Upper lobe of left lung (tissue), 4 donors: ENCODE measurements around the gene CAPN3.

Source experiments
- CTCF ChIP-seq, 6 experiments: fragments of 450-650 bp in 4 of 6; fragments of 200-600 bp in 2 of 6; sonication (generic) in 2 of 6; IDR thresholded peaks; one replicate each; pipeline ENCODE4 v1.5.1; 2016 to 2019; ENCODE audit warnings: antibody characterized with exemption in 6 of 6
- EP300 ChIP-seq, 4 donors: sonication (generic); formaldehyde crosslinking; IDR thresholded peaks; one replicate each; pipeline ENCODE4 v1.5.1; 2017; ENCODE audit warnings: antibody characterized with exemption in 4 of 4, control low read depth in 2 of 4
- POLR2A ChIP-seq, 4 donors: fragments of 450-650 bp; IDR thresholded peaks; one replicate each; pipeline ENCODE4 v1.5.1; 2016 to 2017; ENCODE audit warnings: antibody characterized with exemption in 4 of 4, mild to moderate bottlenecking in 2 of 4
- POLR2AphosphoS5 ChIP-seq, 2 donors: sonication (generic); formaldehyde crosslinking; IDR thresholded peaks; one replicate each; pipeline ENCODE4 v1.5.1; 2017; ENCODE audit warnings: antibody characterized with exemption in 2 of 2

- TF ChIP-seq EP300 (IDR thresholded peaks at IDR 0.05) (no peak), CTCF (IDR thresholded peaks at IDR 0.05) (no peak), POLR2AphosphoS5 (IDR thresholded peaks at IDR 0.05) (no peak), POLR2A (IDR thresholded peaks at IDR 0.05) (no peak)
Observed at GRCh38 chr15:42348083-42348482, 11.2 kb upstream of the CAPN3 start.
